ENCODE data around the gene SIRPA.

GRCh38 chr20:1942061-1942460, 46.9 kb downstream of the SIRPA start:
- TF ChIP-seq POLR2AphosphoS5 (IDR thresholded peaks at IDR 0.05; ENCODE audit: borderline replicate concordance, low read depth, low read length) = no peak
- TF ChIP-seq FOXP2 (optimal IDR thresholded peaks at IDR 0.05; ENCODE audit: control extremely low read depth, extremely low read length, insufficient read depth) = no peak
